ENCODE measurements around the gene SYNPO. TPM values are rescaled to one million over a fixed set of nuclear protein-coding genes. Genes with fewer than 3 reads are reported as not detected.

Gene SYNPO
- polyA plus RNA-seq, 1 donor from 2014 or later = not detected

DNA sequence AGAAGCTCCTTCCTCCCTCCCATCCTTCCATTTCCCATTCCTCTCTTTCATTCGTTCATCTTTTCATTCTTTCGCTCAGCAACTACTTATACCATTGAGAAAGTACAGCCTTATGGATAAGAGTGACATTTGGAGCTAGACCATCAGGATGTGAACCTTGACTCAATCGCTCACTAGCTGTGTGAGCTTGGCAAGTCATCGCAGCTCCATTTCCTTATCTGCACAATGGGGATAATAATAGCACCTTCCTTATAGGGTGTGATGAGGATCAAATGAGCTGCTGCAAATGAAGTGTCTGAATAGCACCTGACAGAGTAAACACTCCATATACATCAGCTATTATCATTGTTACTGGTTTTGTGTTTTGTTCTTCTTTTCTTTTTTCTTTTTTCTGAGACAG is 28.1 kb upstream of the SYNPO start:
- Histone ChIP-seq H3K4me2 (ENCODE audit: low read length) (no peak overlapping the region), H3F3A (ENCODE audit: insufficient read depth, low read length, poor library complexity, severe bottlenecking) (no peaks in the 10 kb centered on the region), H3K27ac (ENCODE audit: low read length) (no peak overlapping the region), H2AFZ (ENCODE audit: low read depth, low read length) (no peak overlapping the region), H4K20me1 (ENCODE audit: insufficient read depth) (no peaks in the 10 kb centered on the region), H3K27me3 (ENCODE audit: insufficient read depth, low read depth, low read length) (no peaks in the 10 kb centered on the region), H3K36me3 (ENCODE audit: insufficient read depth, low read length) (no peaks in the 10 kb centered on the region), H3K9me3 (ENCODE audit: low read length) (no peaks in the 10 kb centered on the region), H3K9me2 (ENCODE audit: insufficient read depth, low read length) (no peaks in the 10 kb centered on the region), H3K79me2 (replicated peaks; ENCODE audit: insufficient read depth, low read length) (no peaks in the 10 kb centered on the region), H3K9ac (ENCODE audit: low read length) (no peak overlapping the region), H3K4me3 (ENCODE audit: low read length) (no peak overlapping the region)
- TF ChIP-seq, protein P1, sequence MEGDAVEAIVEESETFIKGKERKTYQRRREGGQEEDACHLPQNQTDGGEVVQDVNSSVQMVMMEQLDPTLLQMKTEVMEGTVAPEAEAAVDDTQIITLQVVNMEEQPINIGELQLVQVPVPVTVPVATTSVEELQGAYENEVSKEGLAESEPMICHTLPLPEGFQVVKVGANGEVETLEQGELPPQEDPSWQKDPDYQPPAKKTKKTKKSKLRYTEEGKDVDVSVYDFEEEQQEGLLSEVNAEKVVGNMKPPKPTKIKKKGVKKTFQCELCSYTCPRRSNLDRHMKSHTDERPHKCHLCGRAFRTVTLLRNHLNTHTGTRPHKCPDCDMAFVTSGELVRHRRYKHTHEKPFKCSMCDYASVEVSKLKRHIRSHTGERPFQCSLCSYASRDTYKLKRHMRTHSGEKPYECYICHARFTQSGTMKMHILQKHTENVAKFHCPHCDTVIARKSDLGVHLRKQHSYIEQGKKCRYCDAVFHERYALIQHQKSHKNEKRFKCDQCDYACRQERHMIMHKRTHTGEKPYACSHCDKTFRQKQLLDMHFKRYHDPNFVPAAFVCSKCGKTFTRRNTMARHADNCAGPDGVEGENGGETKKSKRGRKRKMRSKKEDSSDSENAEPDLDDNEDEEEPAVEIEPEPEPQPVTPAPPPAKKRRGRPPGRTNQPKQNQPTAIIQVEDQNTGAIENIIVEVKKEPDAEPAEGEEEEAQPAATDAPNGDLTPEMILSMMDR (IDR thresholded peaks at IDR 0.05; ENCODE audit: poor library complexity, severe bottlenecking) = no peak
- no peak for TF ChIP-seq EP300 (conservative IDR thresholded peaks at IDR 0.05; ENCODE audit: poor library complexity, severe bottlenecking)
- no peak for TF ChIP-seq MXI1 (conservative IDR thresholded peaks at IDR 0.05; ENCODE audit: poor library complexity, severe bottlenecking)
- no peak for TF ChIP-seq RAD21 (conservative IDR thresholded peaks at IDR 0.05)
- TF ChIP-seq, protein P2, sequence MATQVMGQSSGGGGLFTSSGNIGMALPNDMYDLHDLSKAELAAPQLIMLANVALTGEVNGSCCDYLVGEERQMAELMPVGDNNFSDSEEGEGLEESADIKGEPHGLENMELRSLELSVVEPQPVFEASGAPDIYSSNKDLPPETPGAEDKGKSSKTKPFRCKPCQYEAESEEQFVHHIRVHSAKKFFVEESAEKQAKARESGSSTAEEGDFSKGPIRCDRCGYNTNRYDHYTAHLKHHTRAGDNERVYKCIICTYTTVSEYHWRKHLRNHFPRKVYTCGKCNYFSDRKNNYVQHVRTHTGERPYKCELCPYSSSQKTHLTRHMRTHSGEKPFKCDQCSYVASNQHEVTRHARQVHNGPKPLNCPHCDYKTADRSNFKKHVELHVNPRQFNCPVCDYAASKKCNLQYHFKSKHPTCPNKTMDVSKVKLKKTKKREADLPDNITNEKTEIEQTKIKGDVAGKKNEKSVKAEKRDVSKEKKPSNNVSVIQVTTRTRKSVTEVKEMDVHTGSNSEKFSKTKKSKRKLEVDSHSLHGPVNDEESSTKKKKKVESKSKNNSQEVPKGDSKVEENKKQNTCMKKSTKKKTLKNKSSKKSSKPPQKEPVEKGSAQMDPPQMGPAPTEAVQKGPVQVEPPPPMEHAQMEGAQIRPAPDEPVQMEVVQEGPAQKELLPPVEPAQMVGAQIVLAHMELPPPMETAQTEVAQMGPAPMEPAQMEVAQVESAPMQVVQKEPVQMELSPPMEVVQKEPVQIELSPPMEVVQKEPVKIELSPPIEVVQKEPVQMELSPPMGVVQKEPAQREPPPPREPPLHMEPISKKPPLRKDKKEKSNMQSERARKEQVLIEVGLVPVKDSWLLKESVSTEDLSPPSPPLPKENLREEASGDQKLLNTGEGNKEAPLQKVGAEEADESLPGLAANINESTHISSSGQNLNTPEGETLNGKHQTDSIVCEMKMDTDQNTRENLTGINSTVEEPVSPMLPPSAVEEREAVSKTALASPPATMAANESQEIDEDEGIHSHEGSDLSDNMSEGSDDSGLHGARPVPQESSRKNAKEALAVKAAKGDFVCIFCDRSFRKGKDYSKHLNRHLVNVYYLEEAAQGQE (IDR thresholded peaks at IDR 0.05; ENCODE audit: borderline replicate concordance) = no peak
- TF ChIP-seq EZH2 (IDR thresholded peaks at IDR 0.05; ENCODE audit: borderline replicate concordance, insufficient read depth, low read length, poor library complexity, severe bottlenecking) = no peak
- no peak for TF ChIP-seq TAF1 (IDR thresholded peaks at IDR 0.05; ENCODE audit: low read depth)
- TF ChIP-seq POLR2AphosphoS5 (IDR thresholded peaks at IDR 0.05) = no peak
- no peak for TF ChIP-seq SMC3 (conservative IDR thresholded peaks at IDR 0.05; ENCODE audit: poor library complexity)

DNA sequence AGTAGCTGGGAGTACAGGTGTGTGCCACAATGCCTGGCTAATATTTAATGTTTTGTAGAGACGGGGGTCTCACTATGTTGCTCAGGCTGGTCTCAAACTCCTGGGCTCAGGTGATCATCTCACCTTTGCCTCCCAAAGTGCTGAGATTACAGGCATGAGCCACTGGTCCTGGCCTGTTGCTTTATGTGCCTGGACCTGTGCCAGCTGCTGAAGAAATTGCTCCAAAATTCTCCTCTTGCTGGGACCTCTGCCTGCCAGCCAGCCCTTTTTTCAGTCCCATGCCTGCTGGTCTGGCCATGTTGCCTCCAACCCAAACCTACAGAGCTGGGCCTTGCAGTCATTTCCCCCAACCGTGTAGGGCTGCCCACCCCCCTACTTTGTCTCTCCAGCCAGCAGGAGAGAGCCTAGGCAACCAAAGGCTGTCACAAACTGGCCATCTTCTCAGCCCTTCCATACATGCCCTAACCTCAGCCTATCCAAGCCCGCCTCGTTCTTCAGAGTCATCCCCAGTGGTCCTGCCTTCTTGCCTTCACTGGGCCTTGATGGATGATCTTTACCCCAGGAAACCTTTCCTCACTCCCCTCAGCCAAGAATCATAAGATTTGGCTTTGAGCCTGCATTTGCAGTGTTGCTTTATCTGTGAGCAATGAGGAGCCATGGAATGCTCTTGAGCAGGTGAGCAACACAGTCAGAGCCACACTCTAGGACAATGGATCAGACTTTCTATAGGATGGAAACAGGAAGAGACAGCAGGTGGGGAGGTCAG is 27.4 kb upstream of the SYNPO start:
- Histone ChIP-seq H2AFZ (ENCODE audit: low read depth, low read length) (no peak overlapping the region), H4K20me1 (ENCODE audit: insufficient read depth) (no peaks in the 10 kb centered on the region), H3K9me2 (ENCODE audit: insufficient read depth, low read length) (no peaks in the 10 kb centered on the region), H3K9me3 (ENCODE audit: low read length) (no peaks in the 10 kb centered on the region), H3K9ac (ENCODE audit: low read length) (no peak overlapping the region), H3K4me3 (ENCODE audit: low read length) (no peak overlapping the region), H3K79me2 (replicated peaks; ENCODE audit: insufficient read depth, low read length) (no peaks in the 10 kb centered on the region), H3K36me3 (ENCODE audit: insufficient read depth, low read length) (no peaks in the 10 kb centered on the region), H3F3A (ENCODE audit: insufficient read depth, low read length, poor library complexity, severe bottlenecking) (no peaks in the 10 kb centered on the region), H3K27me3 (ENCODE audit: insufficient read depth, low read depth, low read length) (no peaks in the 10 kb centered on the region), H3K4me2 (ENCODE audit: low read length) (no peak overlapping the region), H3K27ac (ENCODE audit: low read length) (no peak overlapping the region)
- TF ChIP-seq POLR2AphosphoS5 (IDR thresholded peaks at IDR 0.05) = no peak
- TF ChIP-seq, protein P1 (IDR thresholded peaks at IDR 0.05; ENCODE audit: poor library complexity, severe bottlenecking) = no peak
- TF ChIP-seq, protein P2 (IDR thresholded peaks at IDR 0.05; ENCODE audit: borderline replicate concordance) = no peak
- TF ChIP-seq MXI1 (conservative IDR thresholded peaks at IDR 0.05; ENCODE audit: poor library complexity, severe bottlenecking) = no peak
- no peak for TF ChIP-seq TAF1 (IDR thresholded peaks at IDR 0.05; ENCODE audit: low read depth)
- no peak for TF ChIP-seq EZH2 (IDR thresholded peaks at IDR 0.05; ENCODE audit: borderline replicate concordance, insufficient read depth, low read length, poor library complexity, severe bottlenecking)
- no peak for TF ChIP-seq EP300 (conservative IDR thresholded peaks at IDR 0.05; ENCODE audit: poor library complexity, severe bottlenecking)
- TF ChIP-seq RAD21 (conservative IDR thresholded peaks at IDR 0.05) = no peak
- no peak for TF ChIP-seq SMC3 (conservative IDR thresholded peaks at IDR 0.05; ENCODE audit: poor library complexity)

All from neural cell (in vitro differentiated cells).